HG03095 (cell line): Measurements from ENCODE around the gene ASH1L.
"Not testable (repeated sequence)": the region's sequence is repeated elsewhere in the genome, so short reads cannot be mapped to it uniquely, and the experiment has no call there.

Experiments used
- ATAC-seq: cut with Tn5 transposase; IDR thresholded peaks from one replicate; pipeline ENCODE4 v1.9.1; 2021; ENCODE audit warnings: moderate library complexity; ENCODE audit not compliant: unreplicated experiment

Gene ASH1L

GRCh38 chr1:155562581-155563376 is at the start of gene ASH1L:
Gene ASH1L (minus strand): TSS chr1:155562803. CDS start chr1:155521519, 41,284 bp downstream.
- ATAC-seq: peak; percentile 68

GRCh38 chr1:155610257-155610647 is 47.6 kb upstream of the ASH1L start:
- peak; percentile 7 for ATAC-seq

- ATAC-seq: peak; percentile 93
Observed at GRCh38 chr1:155609515-155610256, 47.1 kb upstream of the ASH1L start, which contains the start of gene MSTO1. Gene MSTO1 (plus strand): TSS chr1:155610218. CDS start chr1:155610249, 31 bp downstream.

- ATAC-seq: no peak
Observed at GRCh38 chr1:155608888-155609225, 46.3 kb upstream of the ASH1L start.

- ATAC-seq: no peak
Observed at GRCh38 chr1:155607708-155608107, 45.1 kb upstream of the ASH1L start.

- not testable (repeated sequence) for ATAC-seq
Observed at GRCh38 chr1:155599828-155600572, 37.4 kb upstream of the ASH1L start.

- no peak for ATAC-seq
Observed at GRCh38 chr1:155598842-155599331, 36.3 kb upstream of the ASH1L start.

GRCh38 chr1:155596864-155597263 is 34.3 kb upstream of the ASH1L start:
- ATAC-seq: no peak

GRCh38 chr1:155595877-155596474 is 33.4 kb upstream of the ASH1L start:
- ATAC-seq: not testable (repeated sequence)

GRCh38 chr1:155591770-155592169 is 29.2 kb upstream of the ASH1L start:
- ATAC-seq: no peak

- not testable (repeated sequence) for ATAC-seq
Observed at GRCh38 chr1:155590516-155591247, 28.1 kb upstream of the ASH1L start.

- ATAC-seq: not testable (repeated sequence)
Observed at GRCh38 chr1:155589282-155589681, 26.7 kb upstream of the ASH1L start.

GRCh38 chr1:155583846-155584245 is 21.2 kb upstream of the ASH1L start:
- ATAC-seq: not testable (repeated sequence)

GRCh38 chr1:155575608-155576007 is 13.0 kb upstream of the ASH1L start:
- not testable (repeated sequence) for ATAC-seq

- no peak for ATAC-seq
Observed at GRCh38 chr1:155574077-155574476, 11.5 kb upstream of the ASH1L start.

GRCh38 chr1:155570593-155570990 is 8.0 kb upstream of the ASH1L start:
- no peak for ATAC-seq

- no peak for ATAC-seq
Observed at GRCh38 chr1:155569988-155570592, 7.5 kb upstream of the ASH1L start.

- not testable (repeated sequence) for ATAC-seq
Observed at GRCh38 chr1:155563377-155564022, 897 bp upstream of the ASH1L start.
